Ishikawa (cell line): Measurements from ENCODE around the gene ARMC8.

Experiments used
- CEBPB ChIP-seq: IDR thresholded peaks from 2 replicates; pipeline ENCODE4 v1.6.1; 2012
- CREB1 ChIP-seq: IDR thresholded peaks from 2 replicates; pipeline ENCODE4 v1.6.1; 2012; ENCODE audit warnings: low read depth
- EGR1 ChIP-seq: IDR thresholded peaks from 2 replicates; pipeline ENCODE4 v1.6.1; 2012
- EP300 ChIP-seq: IDR thresholded peaks from 2 replicates; pipeline ENCODE4 v1.6.1; 2012; ENCODE audit warnings: borderline replicate concordance
- FOXM1 ChIP-seq: IDR thresholded peaks from 2 replicates; pipeline ENCODE4 v1.6.1; 2012; ENCODE audit warnings: low read depth, borderline replicate concordance
- NFIC ChIP-seq: IDR thresholded peaks from 2 replicates; pipeline ENCODE4 v1.6.1; 2012
- RAD21 ChIP-seq: IDR thresholded peaks from 2 replicates; pipeline ENCODE4 v1.6.1; 2012; ENCODE audit warnings: low read depth
- TAF1 ChIP-seq: IDR thresholded peaks from 2 replicates; pipeline ENCODE4 v1.6.1; 2012; ENCODE audit warnings: low read depth, mild to moderate bottlenecking
- TCF12 ChIP-seq: IDR thresholded peaks from 2 replicates; pipeline ENCODE4 v1.6.1; 2012; ENCODE audit warnings: low read depth
- TEAD4 ChIP-seq: IDR thresholded peaks from 2 replicates; pipeline ENCODE4 v1.6.1; 2012
- YY1 ChIP-seq: IDR thresholded peaks from 2 replicates; pipeline ENCODE4 v1.6.1; 2012; ENCODE audit warnings: low read depth
- ZBTB7A ChIP-seq: IDR thresholded peaks from 2 replicates; pipeline ENCODE4 v1.6.1; 2012; ENCODE audit warnings: low read depth
- TF ChIP-seq, protein P1 (sequence below): IDR thresholded peaks from 2 replicates; pipeline ENCODE4 v1.6.1; 2012
- TF ChIP-seq, protein P2 (sequence below): IDR thresholded peaks from 2 replicates; pipeline ENCODE4 v1.6.1; 2012
- TF ChIP-seq, protein P3 (sequence below): IDR thresholded peaks from 2 replicates; pipeline ENCODE4 v1.6.1; 2012; ENCODE audit warnings: low read depth, mild to moderate bottlenecking

ARMC8 gene

DNA sequence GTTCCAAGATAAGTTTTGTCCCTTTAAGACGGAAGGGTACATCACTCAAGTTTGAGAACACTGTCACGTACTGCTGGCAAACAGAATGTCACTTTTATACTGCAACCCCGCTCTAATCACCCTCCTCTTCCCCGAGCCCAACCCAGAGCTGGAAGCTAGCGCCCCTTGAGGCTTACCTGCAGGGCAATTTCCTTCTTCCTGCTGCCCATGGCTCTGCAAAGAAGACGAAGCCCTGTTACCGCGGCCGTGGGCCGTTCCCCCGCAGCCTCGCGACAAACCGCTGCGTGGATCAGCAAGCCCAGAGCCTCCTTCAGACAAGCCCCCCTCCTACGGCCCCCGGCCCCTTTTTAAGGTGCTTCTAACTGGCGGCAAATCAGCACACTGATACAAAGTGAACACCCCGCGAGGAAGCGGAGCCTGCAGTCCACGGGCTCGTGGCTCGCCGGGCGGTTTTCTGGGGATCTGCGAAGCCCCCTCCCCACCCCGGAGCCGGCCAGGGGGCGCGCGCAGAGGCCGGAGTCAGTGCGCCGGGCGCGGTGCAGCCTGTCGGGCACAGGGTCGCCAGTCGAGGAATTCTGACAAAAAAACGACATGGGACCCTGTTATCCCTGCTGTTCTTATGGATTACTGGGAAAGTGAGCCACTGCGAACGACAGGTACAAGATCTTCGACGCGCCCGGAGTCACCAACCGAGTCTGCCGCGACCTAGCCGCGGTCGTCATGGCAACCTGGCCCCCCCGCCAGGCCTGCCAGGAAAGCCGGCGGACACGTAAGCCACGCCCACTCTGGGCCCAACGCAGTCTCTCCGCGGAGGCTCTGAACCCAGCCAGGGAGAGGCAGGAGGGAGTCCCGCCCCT, 142.3 kb downstream of the ARMC8 start, which contains the start of gene NME9:
Gene NME9, minus strand, starts transcription at position 725 of the 857 bp plus-strand sequence. Its CDS starts 516 bp downstream, at position 209.
- TF ChIP-seq TCF12 (no peak), TEAD4 (no peak), ZBTB7A (peak; percentile 96), EP300 (no peak), FOXM1 (no peak), RAD21 (peak; percentile 67), EGR1 (no peak), NFIC (0 out of 2 replicates have a peak, but pooled peaks have one; percentile 22)
- TF ChIP-seq, protein P1, sequence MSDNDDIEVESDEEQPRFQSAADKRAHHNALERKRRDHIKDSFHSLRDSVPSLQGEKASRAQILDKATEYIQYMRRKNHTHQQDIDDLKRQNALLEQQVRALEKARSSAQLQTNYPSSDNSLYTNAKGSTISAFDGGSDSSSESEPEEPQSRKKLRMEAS = peak; percentile 70
- TF ChIP-seq, protein P2, sequence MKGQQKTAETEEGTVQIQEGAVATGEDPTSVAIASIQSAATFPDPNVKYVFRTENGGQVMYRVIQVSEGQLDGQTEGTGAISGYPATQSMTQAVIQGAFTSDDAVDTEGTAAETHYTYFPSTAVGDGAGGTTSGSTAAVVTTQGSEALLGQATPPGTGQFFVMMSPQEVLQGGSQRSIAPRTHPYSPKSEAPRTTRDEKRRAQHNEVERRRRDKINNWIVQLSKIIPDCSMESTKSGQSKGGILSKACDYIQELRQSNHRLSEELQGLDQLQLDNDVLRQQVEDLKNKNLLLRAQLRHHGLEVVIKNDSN = no peak

DNA sequence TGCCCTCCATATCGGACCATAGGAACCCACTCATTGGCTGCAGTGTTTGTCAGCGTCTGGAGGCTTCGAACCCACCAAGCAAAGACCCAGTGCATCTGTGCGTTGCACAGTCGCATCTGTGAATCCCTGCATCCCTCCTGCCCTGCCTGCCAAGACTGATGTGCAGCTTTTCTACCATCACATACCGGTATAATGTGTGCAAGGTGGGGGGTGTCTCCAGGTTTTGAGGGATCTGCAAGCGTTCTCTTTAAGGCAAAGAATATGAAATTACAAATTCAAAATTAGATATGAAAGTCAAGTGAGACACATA, 142.8 kb downstream of the ARMC8 start:
- TF ChIP-seq, protein P3, sequence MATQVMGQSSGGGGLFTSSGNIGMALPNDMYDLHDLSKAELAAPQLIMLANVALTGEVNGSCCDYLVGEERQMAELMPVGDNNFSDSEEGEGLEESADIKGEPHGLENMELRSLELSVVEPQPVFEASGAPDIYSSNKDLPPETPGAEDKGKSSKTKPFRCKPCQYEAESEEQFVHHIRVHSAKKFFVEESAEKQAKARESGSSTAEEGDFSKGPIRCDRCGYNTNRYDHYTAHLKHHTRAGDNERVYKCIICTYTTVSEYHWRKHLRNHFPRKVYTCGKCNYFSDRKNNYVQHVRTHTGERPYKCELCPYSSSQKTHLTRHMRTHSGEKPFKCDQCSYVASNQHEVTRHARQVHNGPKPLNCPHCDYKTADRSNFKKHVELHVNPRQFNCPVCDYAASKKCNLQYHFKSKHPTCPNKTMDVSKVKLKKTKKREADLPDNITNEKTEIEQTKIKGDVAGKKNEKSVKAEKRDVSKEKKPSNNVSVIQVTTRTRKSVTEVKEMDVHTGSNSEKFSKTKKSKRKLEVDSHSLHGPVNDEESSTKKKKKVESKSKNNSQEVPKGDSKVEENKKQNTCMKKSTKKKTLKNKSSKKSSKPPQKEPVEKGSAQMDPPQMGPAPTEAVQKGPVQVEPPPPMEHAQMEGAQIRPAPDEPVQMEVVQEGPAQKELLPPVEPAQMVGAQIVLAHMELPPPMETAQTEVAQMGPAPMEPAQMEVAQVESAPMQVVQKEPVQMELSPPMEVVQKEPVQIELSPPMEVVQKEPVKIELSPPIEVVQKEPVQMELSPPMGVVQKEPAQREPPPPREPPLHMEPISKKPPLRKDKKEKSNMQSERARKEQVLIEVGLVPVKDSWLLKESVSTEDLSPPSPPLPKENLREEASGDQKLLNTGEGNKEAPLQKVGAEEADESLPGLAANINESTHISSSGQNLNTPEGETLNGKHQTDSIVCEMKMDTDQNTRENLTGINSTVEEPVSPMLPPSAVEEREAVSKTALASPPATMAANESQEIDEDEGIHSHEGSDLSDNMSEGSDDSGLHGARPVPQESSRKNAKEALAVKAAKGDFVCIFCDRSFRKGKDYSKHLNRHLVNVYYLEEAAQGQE = no peak
- TF ChIP-seq CEBPB (no peak), TEAD4 (no peak), YY1 (no peak), TCF12 (no peak), EP300 (no peak), RAD21 (no peak), NFIC (no peak), CREB1 (no peak)
- TF ChIP-seq, protein P2 = no peak
- TF ChIP-seq, protein P1 = no peak

DNA sequence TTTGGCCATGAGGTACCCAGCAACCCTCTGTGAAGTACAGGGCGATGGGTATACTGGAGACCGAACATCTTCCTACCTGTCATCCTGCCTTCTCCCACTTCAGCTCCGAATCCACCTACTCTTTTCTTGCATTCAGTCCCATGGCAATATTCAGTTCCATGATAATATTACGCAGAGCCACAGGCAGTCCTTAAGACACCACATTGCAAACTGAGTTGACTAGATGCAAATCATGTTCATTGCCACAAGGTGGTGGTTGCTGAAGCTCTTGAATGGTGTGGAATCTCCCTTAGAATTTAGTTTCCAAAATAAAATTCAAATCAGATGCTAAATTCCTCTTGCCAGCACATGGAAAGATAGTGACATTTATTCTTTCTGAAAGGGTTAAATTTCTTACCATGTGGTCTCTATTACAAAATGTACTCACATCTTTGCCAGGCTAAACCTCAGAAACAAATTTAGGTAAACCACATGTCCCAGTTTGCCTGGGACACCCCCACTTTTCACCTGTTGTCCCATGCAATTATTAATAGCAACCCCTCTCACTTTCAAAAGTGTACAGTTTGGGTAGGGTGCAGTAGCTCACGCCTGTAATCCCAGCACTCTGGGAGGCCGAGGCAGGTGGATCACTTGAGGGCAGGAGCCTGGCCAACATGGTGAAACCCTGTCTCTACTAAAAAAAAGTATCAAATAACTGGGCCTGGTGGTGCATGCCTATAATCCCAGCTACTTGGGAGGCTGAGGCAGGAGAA, 144.2 kb downstream of the ARMC8 start:
- TF ChIP-seq EGR1 = no peak
- TF ChIP-seq CEBPB = no peak
- no peak for TF ChIP-seq TAF1
- no peak for TF ChIP-seq RAD21

DNA sequence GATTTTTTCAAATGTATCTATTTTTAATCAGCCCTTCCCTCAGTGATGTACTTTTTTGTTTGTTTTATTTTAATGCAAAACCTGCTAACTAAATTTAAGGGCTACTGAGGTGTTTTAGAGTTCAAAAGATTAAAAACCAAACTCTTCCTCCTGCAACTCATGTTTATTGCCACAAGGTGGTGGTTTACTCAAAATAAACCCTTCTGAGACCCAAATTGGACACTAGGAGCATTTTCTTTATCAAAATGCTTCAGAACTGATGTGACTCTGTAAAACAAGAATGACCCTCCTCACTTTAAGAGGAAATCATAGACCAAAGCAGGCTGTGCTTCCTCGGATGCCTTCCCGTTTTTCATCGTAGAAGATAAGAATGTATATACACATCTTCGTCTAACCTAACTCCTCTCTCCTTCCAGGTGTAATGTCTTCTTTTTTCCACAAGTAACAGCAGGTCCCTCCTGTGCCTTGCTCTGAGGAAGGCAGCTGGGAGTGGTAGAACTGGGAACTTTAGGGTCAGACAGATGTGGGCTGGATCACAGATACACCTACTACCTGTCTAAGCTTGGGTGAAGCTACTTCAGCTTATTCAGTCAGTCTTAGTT, 145.5 kb downstream of the ARMC8 start:
- TF ChIP-seq YY1 = no peak
- peak; percentile 68 for TF ChIP-seq RAD21

DNA sequence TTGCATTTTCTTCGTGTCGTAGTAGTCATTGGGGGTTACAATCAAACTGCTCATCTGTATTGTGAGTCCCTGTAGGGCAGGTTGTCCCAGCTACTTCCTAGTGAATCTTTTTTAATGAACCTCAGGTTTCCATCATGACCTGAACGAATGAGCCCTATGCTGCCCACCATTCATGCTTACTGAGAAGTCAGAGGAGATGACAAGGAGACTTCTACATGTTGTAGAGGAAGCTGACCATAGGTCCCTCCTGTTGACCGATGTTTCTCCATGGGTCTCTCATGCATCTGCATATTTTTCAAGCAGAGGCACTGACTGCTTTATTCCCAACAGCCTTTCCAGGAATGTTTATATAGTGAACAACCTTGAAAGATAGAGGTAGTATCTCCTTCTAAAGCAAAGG, 147.5 kb downstream of the ARMC8 start:
- TF ChIP-seq EP300 (no peak), YY1 (no peak), TAF1 (no peak), TCF12 (no peak), EGR1 (no peak), TEAD4 (no peak), CEBPB (no peak), CREB1 (no peak), NFIC (no peak), RAD21 (no peak), FOXM1 (no peak), ZBTB7A (no peak)
- TF ChIP-seq, protein P3 = no peak
- TF ChIP-seq, protein P2 = no peak
- TF ChIP-seq, protein P1 = no peak
